ENCODE measurements around the gene MCC.

MCC gene

DNA sequence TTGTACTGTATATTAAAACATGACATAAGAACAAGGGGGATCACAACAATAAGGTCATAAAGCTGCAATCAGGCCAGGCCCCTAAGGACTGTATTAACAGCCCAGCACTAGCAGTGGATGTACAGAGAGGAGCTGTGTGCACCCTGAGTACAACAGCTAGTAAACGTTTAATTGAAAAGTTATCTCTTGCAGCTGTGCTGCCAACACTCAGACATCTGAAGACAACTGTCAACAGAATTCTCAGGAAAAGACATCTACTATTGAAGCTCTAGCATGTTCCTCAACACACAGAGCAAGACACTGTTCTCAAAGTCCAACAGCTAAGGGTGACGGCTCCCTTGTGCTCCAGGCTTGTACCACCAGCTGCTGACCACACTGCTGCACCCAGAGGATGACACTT lies 312.1 kb downstream of the MCC start:
- no peak for DNase-seq (ENCODE audit: low read depth)

DNA sequence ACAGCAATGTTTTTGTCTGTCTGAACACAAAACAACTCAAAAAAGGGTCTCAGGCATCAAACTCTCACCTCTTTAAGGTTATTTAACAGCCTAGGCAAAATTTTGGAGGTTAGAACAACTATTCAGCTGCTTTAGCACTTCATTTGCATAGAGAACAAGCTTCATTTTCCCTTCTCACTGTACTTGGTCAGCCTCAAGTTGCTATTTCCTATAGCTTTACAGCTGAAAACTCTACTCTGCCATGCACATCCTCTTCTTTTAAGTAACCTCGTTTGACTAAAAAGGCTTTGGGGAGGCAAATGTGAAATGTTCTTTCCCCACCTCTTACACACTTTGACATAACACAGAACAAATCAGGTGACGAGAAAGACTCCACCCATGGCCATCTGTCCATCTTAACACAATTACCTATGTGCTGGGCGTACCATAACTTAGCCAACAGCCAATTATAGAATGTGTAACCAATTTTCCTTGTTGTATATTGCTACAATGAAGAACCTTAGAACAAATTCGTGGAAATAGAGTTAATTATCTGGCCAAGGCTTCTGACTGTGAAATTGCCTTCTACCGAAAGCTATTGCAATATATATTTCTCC lies 315.9 kb downstream of the MCC start:
- no peak for DNase-seq (ENCODE audit: low read depth)

DNA sequence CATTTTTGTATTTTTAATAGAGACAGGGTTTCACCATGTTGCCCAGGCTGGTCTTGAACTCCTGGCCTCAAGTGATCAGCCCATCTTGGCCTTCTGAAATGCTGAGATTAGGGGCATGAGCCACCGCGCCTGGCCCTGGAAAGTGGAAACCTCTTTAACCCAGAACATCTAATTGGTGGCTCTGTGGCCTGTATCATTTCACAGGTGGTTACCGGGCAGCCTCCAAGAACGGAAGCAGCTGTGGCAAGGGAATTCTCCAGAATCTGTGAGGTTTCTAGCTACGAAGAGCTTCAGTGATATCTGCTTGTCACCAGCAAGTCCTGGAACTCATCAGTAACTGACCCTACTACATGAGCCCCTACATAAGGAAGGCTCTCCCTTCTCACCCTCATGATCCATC lies 316.7 kb downstream of the MCC start:
- no peak for DNase-seq (ENCODE audit: low read depth)

DNA sequence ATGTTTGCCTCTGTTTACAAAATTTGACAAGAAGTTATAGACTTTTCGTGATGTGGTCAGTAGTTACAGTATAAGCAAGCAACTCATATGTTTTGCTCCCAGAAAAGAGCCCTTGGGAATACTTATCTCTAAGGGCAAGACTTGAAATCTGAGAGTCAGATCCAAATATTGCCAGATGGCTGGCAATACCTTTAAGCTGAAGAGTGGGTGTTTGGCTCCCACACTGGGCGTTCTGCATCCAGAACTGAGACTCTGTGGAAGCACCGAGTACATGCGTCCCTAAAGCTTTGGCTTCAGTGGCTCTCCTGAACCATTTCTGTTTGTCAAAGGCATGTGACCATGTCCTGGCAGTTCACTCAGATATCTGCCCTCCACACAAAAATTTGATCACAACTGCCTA lies 317.5 kb downstream of the MCC start:
- DNase-seq (ENCODE audit: low read depth) = no peak

DNA sequence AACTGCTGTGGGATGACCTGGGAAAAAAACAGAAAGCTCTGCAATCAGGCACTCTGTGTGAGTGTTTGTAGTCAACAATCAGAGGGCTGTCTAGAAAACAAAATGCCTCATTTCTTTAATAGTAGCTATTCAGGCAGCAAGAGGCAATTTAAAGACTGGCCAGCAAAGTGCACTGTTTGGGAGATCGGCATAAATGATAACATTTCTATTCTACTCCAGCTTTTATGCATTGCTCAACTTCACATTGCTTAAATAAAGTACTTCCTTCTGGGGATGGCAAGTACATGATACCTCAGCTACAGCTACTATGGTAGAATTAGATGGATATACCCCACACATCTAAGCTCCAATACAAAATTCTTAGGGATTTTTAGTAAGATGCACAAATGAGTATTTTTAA lies 318.5 kb downstream of the MCC start:
- DNase-seq (ENCODE audit: low read depth) = no peak

DNA sequence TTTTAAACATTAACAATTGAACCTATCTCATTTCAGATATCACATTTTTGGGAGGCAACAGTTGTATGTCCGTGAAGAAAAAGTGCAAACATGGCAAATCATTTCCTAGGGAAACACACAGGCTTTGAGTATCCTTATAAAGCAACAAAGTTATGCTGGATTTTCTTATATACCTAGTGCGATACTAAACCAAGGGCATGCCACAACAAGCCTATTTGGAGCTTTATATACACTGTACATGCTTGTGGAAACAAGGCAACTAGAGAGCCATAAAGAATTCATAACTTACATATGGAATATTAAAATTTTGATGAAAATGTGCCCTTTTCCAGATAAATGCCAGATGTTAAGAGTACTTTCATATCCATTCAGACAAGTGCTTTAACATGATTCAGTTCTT lies 320.3 kb downstream of the MCC start:
- DNase-seq (ENCODE audit: low read depth) = no peak

DNA sequence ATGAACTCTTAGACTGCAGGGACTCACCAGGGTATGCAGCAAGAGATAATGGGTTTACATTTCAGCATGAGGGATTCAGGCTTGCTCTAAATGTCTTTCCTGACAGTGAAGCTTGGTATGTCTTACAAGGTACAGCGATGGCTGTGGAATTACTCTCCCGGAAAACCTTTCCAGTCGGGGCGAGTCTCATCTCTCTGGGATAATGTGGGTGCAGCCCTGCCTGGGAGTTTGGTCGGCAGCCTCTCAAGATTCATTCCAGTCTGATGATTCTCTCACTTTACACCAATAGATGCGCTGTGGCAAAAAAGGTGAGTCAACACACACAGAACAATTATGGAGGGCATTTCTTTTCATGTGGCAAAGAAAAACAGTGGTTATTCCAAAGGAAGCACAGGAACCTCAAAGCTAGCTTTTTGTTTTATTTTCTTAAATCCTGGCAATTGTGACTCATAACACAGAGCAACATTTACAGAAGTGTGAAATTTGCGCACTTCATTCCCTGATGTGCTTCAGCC lies 321.3 kb downstream of the MCC start:
- DNase-seq (ENCODE audit: low read depth) = no peak

DNA sequence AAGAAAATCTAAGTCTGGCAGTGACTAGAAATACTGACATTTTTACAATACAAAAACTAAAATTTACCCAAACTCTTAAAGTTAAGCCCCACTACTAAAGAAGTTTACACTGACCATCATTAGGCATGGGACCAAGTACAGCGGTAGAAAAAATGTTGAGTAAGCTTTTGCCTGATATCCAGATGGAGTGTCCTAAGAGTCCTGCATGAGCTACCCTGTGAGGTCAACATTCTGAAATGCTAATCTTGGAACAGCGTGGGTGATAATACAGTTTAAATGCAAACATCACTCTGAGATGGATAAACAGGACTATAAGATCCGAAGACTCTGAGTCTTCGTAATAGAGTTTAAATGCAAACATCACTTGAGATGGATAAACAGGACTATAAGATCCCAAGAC lies 322.0 kb downstream of the MCC start:
- DNase-seq (ENCODE audit: low read depth) = no peak

DNA sequence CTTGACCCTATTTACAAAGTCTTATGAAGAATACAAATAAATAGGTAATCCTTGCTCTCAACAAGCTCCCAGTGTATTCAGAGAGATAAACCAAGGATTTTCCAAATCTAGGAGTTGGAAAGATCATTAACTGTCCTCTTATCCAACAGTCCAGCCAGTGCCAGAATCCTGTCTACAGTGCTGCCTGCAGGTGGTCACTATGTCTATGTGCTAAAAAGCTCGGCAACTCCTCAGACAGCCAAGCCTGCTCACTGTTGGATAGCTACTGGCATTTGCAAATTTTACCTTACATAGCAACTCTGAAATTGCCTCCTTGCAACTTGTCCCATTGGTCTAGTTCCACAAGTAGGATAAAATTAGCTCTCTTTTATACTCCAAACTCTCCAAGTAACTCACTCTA lies 324.2 kb downstream of the MCC start:
- DNase-seq (ENCODE audit: low read depth) = no peak

DNA sequence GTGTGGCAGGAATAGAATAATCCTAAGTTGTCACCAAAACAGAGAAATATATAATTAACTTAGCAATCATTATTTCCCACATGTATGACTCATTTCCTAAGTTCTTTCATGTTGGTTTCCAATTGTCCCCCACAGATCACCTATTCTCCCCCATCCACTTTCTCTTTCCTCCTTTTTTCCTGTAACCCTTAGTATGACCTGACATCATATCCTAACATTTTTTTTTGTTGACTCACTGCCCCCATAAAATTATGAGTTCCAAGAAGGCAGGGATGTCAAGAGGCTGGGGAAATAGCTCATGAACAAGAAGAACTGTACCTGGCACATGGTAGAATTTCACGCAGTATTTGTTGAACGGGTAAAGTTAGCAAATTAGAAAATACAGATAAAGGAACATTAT lies 324.9 kb downstream of the MCC start:
- DNase-seq (ENCODE audit: low read depth) = no peak

DNA sequence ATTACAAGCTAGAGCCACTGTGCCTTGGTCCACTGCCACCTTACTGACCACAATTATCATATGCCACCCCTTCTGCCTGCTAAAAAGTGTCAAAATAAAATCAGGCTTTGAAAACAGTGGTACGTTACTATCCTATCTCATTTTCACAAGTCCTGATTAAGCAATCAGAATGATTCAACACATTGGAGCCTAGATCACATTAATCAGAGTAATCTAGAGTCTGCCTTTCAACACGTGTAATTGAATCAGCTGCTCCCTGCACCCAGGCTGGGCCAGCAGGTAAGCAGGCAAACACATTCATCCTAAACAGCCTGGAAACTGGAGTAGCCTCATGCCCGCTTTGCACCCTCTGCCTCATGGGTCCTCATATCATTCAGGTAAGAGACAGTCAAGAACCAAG lies 325.5 kb downstream of the MCC start:
- DNase-seq (ENCODE audit: low read depth) = no peak

DNA sequence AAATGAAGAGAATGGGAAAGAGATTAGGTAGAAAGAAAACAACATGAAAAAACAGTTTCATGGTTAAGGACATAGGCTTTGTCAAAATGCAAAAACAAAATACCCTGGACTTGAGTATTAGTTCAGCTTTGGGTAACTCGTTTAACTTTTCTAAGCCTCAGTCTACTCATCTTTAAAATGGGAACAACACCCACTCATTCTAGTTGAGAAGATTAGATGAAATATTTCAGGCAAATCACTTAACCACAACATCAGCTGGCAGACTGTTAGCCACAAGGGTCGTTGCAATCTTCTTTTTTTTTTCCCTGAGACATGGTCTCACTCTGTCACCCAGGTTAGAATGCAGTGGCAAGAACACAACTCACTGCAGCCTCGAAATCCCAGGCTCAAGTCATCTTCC lies 326.0 kb downstream of the MCC start:
- DNase-seq (ENCODE audit: low read depth) = no peak

DNA sequence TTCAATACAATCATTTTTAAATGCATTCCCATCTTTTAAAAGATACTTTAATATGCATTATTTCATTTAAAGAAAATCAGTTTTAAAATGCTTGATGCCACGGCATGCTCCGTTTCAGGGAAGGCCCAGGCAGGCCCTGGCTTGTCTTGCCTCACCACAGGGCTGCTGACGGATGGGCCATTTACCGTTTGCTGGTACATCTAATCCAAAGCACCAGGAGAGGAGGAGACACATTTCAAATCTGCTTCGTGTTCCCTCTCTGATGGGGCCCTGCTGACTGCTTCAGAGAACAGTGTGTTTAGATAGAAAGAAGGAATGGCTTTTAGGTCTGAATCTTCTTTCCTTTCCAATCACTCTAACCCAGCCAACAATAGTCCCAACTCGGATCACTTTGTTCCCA lies 326.4 kb downstream of the MCC start:
- no peak for DNase-seq (ENCODE audit: low read depth)

DNA sequence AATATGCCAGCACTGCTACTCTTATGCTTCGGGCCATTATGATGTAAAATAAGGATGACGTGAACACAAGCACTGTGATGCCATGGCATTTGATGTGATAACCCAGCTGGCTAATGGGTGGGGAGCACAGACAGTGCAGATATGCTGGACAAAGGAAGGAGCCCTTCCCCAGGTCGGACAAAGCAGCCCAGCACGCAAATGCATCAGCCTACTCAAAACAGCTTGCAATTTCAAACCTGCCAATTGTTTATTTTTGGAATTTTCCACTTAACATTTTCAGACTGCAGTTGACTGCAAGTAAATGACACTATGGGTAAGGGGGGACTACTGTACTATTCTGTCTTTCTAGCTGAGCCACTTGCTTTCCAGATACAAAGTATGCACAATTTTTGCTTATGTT lies 330.4 kb downstream of the MCC start:
- DNase-seq (ENCODE audit: low read depth) = no peak

DNA sequence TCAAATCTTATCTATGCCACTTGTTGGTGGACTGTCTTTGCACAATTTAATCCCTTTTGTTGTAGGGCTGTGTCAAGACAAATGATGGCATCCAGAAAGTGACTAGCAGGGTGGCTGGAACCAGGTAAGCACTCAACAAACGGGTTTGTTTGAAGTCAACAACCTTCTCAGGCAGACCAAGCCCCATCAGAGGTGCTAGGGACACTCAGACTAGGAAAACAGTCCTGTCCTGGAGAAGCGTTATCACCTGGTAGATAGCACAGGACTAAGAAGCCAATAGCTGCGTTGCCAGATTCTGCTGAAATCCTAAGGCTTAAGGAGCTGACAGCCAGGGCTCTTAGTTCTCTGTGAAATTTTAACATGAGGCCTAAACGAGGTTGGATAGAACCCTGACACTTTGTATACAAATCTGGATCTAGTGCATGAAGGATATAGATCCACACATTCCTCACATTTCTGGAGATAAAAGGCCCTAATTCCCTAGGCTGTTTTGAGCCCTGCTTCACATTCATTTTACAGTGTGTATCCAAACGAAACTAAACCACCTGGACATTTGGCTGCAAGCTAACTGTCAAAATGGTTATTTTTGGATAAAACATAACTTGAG lies 331.9 kb downstream of the MCC start:
- DNase-seq (ENCODE audit: low read depth) = no peak

DNA sequence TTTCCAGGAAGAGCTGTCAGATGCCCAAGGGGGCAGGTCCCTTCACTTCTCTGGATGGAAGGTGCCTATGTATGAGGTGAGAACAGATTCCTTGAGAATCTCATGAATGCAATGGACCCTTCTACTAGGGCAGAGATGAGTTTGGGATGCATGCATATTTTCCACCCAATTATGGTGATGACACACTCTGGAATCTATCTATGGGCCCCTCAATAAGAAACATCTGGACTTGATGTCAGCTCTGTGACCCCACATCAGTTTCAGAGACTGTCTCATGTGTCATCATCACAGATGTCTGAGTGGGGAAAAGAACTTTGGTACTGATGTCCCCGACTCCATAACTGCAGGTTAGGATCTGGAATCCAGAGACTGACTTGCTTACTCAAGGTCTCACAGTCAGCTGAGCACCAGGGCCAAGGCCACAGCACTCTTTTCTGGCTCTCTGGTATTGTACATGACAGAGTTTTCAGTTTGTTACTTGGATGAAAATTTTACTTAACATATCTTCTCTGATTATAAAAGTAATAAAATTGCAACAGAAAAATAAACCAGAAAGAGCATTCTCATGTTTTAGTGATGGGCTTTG lies 334.6 kb downstream of the MCC start:
- no peak for DNase-seq (ENCODE audit: low read depth)

DNA sequence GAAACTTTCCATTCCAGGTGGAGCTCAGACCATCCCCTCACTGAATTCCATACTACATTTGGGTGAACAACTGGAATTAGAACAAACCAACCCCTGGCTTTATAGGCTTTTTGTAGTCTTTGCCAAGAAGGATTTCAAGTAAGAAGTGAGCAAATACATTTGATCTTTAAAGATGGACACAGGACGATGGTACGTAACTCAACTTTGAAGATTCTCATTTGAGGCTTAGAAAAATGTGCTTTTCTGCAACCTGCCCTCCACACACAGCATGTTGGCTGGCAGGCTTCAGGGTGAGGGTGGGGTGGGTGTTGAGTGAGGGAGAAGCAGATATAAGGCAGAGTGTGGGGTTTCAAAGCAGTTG lies 335.9 kb downstream of the MCC start:
- DNase-seq (ENCODE audit: low read depth) = no peak

DNA sequence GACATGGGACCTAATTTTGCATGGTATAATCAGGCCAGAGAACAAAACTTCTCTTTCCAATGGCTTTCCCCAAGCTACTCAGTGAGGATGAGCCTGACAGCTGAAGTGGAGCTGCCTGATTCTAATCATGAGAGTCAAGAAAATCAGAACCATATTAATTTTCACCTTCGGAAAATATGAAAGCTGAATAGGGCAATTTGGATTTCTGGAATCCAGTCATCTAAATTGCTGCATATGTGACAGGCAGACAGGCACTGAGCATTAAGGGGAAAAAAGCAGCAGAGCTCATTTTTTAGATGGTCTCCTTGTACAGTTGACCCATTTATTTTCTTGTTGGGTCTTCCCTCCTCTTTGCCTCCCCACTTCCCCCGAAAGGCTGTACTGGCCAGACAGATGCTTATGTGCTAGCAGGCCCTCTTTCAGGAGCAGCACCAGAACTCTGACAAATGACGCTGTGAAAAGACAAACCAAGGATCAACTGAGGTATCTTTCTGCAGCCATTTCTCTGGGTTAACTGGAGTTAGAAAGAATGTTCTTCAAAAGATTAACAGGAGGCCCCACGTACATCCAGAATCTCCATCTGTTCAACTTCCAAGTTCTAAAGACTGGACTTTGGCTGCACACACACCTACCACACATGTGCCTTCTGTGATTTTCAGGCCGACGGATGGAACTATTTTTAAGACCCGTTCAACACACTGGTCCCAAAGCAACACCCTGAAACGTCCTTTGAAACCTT lies 336.4 kb downstream of the MCC start:
- no peak for DNase-seq (ENCODE audit: low read depth)

DNA sequence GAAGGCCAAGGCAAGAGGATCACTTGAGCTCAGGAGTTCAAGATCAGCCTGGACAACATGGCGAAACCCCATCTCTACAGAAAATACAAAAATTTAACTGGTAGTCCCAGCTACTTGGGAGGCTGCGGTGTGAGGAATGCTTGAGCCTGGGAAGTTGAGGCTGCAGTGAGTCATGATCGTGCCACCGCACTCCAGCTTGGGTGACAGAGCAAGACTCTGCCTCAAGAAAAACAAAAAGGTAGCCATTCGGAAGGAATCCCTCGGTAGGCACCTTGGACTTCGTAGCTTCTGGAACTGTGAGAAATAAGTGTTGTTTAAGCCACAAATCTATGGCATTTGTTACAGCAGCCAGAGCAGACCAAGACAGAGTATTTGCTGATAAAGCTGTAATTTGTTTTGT lies 337.4 kb downstream of the MCC start:
- no peak for DNase-seq (ENCODE audit: low read depth)

DNA sequence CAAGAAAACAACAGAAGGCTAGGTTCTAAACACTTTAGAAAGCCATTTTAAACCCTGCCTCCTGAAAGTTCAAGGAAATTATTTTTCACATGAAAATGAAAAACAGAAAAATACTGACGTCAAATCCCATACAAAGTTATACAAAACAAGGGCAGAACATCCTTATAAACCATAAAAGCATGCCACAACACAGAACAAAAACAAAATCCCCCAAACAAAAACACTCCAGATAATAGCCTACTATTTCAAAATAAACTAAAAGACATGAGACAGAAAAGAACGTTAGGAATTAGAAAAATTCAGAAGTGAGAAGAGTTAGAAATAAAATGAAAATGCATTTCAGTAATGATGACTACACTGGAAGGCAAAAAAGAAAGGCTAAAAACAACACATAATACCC lies 338.0 kb downstream of the MCC start:
- DNase-seq (ENCODE audit: low read depth) = no peak

DNA sequence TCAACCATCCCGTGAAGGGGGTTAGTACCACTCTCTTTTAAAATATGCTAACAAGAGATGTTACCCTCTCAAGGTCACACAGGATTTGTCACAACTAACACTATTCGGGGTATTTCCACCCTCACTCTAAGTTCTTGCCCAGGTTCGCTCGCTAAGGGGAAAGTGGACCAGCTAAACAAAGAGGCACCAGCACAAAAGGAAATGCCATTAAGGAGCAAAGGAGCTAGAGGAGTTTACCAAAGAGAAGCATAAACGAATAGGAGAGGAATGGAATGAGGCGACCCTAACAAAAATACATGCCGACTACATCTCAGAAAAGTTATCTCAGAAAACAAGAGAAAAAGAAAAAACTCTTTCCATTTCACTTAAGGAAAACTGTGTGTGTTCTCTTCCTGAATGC lies 340.7 kb downstream of the MCC start:
- no peak for DNase-seq (ENCODE audit: low read depth)

DNA sequence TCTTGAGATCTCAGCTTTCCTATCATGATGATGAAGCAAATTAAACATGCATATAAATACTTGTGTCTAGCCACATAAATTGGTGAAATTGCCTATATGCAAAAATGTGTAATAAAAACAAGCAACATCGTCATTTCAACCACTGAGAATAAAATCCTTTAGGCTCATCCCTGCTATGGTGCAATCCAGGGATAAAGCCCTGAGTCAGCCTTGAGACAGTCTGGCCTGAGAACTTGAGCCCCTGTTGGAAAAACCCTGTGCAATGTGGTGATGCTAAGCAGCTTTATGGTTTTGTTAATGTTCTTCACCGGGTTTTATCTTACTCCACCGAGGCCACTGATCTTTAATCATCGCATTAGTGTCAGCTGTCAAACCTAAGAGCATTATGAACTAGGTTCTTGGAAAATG lies 341.1 kb downstream of the MCC start:
- DNase-seq (ENCODE audit: low read depth) = no peak

DNA sequence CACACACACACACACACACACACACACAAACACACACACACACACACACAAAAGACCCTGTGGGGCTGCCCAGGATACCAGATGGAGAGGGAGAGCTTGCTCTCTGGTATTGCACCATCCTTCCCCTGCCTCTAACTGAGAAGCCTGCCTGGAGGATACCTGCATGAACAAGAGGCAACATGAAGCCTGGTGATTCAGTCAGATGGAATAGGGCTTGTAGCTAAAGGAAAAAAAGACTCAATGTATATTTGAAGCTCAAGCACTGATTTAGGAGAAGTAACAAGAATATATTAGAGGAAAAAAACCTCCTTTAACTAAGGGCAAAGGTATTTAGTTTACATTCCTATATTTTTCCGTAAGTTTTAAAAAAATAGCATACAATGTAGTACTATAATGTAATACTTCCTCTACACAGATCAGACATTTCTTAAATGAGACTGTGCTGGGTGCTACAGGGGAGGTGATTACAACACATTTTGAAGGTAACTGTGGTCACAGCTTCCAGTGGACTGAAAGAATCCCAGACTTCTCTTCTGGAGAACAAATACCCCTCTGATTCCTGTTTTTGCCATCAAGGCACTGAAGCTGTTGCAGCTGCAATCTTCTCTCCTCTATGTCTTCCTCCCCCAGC lies 342.4 kb downstream of the MCC start:
- DNase-seq (ENCODE audit: low read depth) = no peak

Measured in activated T-helper 9 cell treated with anti-CD3 and anti-CD28 coated beads, Interleukin-2, amount 50 U/mL, for 16 hours (primary cell).